NT2/D1 (cell line): ENCODE measurements around the gene LRRFIP1.

Source experiments
- DNase-seq: peaks from one replicate; pipeline ENCODE4 v3.0.0-alpha.2; 2011; ENCODE audit warnings: low read depth, low spot score
- H3K27me3 ChIP-seq: 2 replicates; pipeline ENCODE4 v1.6.0; 2011; ENCODE audit warnings: mild to moderate bottlenecking; ENCODE audit not compliant: insufficient read length, insufficient read depth
- H3K36me3 ChIP-seq: 2 replicates; pipeline ENCODE4 v1.6.1; 2011; ENCODE audit warnings: mild to moderate bottlenecking, low read length, mixed read lengths; ENCODE audit not compliant: insufficient read depth, insufficient read length
- H3K4me1 ChIP-seq: 2 replicates; pipeline ENCODE4 v1.5.1; 2011; ENCODE audit not compliant: insufficient read depth, insufficient read length
- H3K4me3 ChIP-seq: 2 replicates; pipeline ENCODE4 v1.5.1; 2011; ENCODE audit warnings: low read depth; ENCODE audit not compliant: insufficient read length
- H3K9ac ChIP-seq: 2 replicates; pipeline ENCODE4 v1.6.0; 2011; ENCODE audit warnings: low read depth; ENCODE audit not compliant: insufficient read length
- H3K9me3 ChIP-seq: 2 replicates; pipeline ENCODE4 v1.5.1; 2011; ENCODE audit warnings: mild to moderate bottlenecking, low read length; ENCODE audit not compliant: insufficient read depth
- SUZ12 ChIP-seq: IDR thresholded peaks from 2 replicates; pipeline ENCODE4 v1.6.1; 2011; ENCODE audit not compliant: insufficient read length, insufficient read depth; ENCODE audit errors: extremely low read depth
- YY1 ChIP-seq: IDR thresholded peaks from 2 replicates; pipeline ENCODE4 v1.6.1; 2011; ENCODE audit not compliant: insufficient read length, insufficient read depth
- ZNF274 ChIP-seq: IDR thresholded peaks from 2 replicates; pipeline ENCODE4 v1.6.1; 2011; ENCODE audit warnings: mild to moderate bottlenecking, low read depth, low read length

Gene LRRFIP1

GRCh38 chr2:237724811-237725478, 97.6 kb downstream of the LRRFIP1 start:
- Histone ChIP-seq H3K27me3 (no peaks in the 10 kb centered on the region), H3K36me3 (peaks cover 34% of the 10 kb centered on the region), H3K9me3 (no peaks in the 10 kb centered on the region), H3K4me3 (no peak overlapping the region), H3K4me1 (peaks cover 6% of the 10 kb centered on the region), H3K9ac (no peak overlapping the region)
- TF ChIP-seq SUZ12, result no peak
- no peak for TF ChIP-seq YY1
- TF ChIP-seq ZNF274, result no peak
- no peak for DNase-seq

GRCh38 chr2:237725661-237726060, 98.3 kb downstream of the LRRFIP1 start:
- H3K4me1 ChIP-seq, result peaks cover 6% of the 10 kb centered on the region
- no peak overlapping the region for H3K9ac ChIP-seq
- H3K36me3 ChIP-seq, result peaks cover 32% of the 10 kb centered on the region
- no peaks in the 10 kb centered on the region for H3K9me3 ChIP-seq
- no peaks in the 10 kb centered on the region for H3K27me3 ChIP-seq
- no peak overlapping the region for H3K4me3 ChIP-seq
- TF ChIP-seq ZNF274, result no peak
- no peak for TF ChIP-seq SUZ12
- TF ChIP-seq YY1, result no peak
- DNase-seq, result no peak

GRCh38 chr2:237726401-237726830, 99.0 kb downstream of the LRRFIP1 start:
- Histone ChIP-seq H3K27me3 (no peaks in the 10 kb centered on the region), H3K36me3 (peaks cover 32% of the 10 kb centered on the region), H3K9me3 (no peaks in the 10 kb centered on the region), H3K4me3 (no peak overlapping the region), H3K9ac (no peak overlapping the region), H3K4me1 (peaks cover 10% of the 10 kb centered on the region)
- TF ChIP-seq SUZ12, result no peak
- no peak for TF ChIP-seq YY1
- no peak for TF ChIP-seq ZNF274
- no peak for DNase-seq

- Histone ChIP-seq H3K9ac (no peak overlapping the region), H3K4me3 (no peak overlapping the region), H3K4me1 (peaks cover 15% of the 10 kb centered on the region), H3K9me3 (no peaks in the 10 kb centered on the region), H3K36me3 (peaks cover 29% of the 10 kb centered on the region), H3K27me3 (no peaks in the 10 kb centered on the region)
- TF ChIP-seq ZNF274 (no peak), SUZ12 (no peak), YY1 (no peak)
- DNase-seq, result no peak
These were observed 100.0 kb downstream of the LRRFIP1 start for GRCh38 chr2:237727363-237727762.

DNA sequence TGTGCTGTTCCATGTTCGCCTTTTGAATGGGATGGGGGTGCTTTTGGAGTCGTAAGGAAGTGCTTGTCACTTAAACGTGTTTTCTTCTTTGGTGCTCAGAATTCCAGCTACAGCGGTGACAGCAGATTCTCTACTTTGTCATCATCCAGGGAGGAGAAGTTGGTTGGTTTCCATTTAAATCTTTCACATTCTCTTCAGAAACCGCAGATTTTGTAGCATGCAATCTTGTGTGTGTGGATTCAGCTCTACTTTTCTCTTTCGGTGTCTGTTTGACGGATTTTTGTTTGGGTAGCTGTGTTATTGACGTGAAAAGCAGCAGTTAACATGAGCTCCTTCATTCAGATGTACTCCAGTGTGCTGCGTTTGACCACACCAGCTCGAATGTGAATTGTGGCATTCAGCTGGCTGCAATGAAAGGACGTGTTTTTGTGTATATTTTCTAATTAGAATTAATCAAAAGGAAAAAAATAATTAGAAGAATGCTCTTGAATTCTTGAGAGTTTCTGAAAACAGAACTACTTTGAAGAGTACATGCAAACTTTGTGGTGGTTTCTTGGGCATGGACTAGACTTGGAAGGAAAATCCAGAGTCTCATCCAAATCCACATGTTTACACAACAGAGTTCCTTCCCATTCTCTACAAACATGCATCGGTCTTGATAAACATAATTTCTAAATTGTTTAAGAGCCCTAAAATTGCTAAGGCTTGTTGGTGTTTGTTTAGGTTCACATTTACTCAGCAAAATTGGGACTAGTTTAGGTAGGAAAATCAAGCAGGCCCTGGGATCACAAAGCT, 102.5 kb downstream of the LRRFIP1 start:
- Histone ChIP-seq H3K4me3 (no peak overlapping the region), H3K4me1 (peaks cover 14% of the 10 kb centered on the region), H3K27me3 (no peaks in the 10 kb centered on the region), H3K9me3 (no peaks in the 10 kb centered on the region), H3K36me3 (peaks cover 25% of the 10 kb centered on the region), H3K9ac (no peak overlapping the region)
- DNase-seq, result no peak
- TF ChIP-seq YY1 (no peak), SUZ12 (no peak), ZNF274 (no peak)

DNA sequence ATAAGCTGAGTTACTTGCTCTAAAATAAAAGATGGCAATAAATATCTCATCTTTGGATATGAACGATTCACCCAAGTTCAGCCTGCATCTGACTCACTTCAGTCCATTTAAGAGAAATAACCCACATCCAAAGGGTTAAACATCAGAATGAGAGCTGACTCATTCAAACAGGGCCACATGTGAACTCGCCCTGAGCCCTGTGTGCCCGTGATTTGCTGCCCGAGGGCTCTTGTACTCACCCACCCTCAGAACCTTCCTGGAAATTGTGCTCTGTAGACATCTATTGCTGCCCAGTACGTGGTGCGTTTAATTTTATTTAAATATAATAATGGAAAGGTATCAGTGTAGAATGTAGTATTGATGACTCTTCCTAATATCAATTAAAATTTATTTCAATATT, 104.3 kb downstream of the LRRFIP1 start:
- Histone ChIP-seq H3K4me1 (peaks cover 15% of the 10 kb centered on the region), H3K4me3 (no peak overlapping the region), H3K36me3 (peaks cover 26% of the 10 kb centered on the region)

GRCh38 chr2:237732070-237732469, 104.7 kb downstream of the LRRFIP1 start:
- H3K27me3 ChIP-seq, result no peaks in the 10 kb centered on the region
- peaks cover 17% of the 10 kb centered on the region for H3K4me1 ChIP-seq

More for the DNA sequence above, 104.3 kb downstream of the LRRFIP1 start:
- Histone ChIP-seq H3K9me3 (no peaks in the 10 kb centered on the region), H3K27me3 (no peaks in the 10 kb centered on the region), H3K9ac (no peak overlapping the region)
- no peak for DNase-seq
- no peak for TF ChIP-seq SUZ12
- no peak for TF ChIP-seq ZNF274
- TF ChIP-seq YY1, result no peak

More at GRCh38 chr2:237732070-237732469, 104.7 kb downstream of the LRRFIP1 start:
- peaks cover 30% of the 10 kb centered on the region for H3K36me3 ChIP-seq
- no peak overlapping the region for H3K4me3 ChIP-seq
- TF ChIP-seq YY1 (no peak), SUZ12 (no peak), ZNF274 (no peak)
- no peak overlapping the region for H3K9ac ChIP-seq
- H3K9me3 ChIP-seq, result no peaks in the 10 kb centered on the region
- no peak for DNase-seq
